Middle frontal gyrus (tissue), 1 donor: ENCODE results near the gene ITGB3.

Source experiments
- DNase-seq: peaks from one replicate; pipeline ENCODE4 v3.0.0-alpha.2; 2015; ENCODE audit warnings: low spot score; ENCODE audit errors: extremely low spot score

ITGB3 gene

DNA sequence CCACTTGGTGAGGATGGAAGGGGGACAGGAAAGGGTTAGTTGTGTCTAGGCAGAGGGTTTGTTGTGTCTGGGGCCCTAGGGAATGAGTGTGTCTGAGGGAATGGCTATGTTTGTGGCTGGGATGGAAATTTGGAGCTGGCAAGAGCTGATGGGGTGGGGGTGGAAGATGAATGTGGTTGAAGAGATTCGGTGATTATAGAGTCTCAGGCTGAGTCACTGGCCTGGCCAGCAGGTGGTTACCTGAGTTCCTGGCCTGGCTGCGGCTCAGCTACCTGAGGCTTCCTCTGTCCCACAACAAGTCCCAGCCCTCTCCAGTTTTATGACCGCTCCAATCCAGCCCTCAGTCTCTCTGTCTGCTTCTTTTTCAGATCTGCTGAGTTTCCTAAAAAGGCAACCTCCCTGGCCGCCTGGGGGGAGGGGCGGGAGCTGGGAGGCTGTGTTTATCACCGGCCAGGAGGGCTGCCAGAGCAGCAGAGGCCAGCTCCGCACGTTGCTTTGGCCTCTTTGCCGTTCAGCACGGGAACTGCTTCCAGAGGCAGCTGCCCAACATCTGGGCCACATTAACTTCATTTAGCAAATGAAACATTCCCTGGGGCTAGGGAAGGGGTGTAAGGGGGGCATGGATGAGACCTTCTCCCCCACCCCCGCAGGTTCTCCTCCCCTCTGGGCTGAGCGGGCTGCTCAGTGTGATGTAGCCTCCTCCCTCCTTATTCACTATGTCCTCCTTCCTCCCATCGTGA, 21.8 kb downstream of the ITGB3 start:
- no peak for DNase-seq

GRCh38 chr17:47276444-47276843, 22.8 kb downstream of the ITGB3 start:
- no peak for DNase-seq

DNA sequence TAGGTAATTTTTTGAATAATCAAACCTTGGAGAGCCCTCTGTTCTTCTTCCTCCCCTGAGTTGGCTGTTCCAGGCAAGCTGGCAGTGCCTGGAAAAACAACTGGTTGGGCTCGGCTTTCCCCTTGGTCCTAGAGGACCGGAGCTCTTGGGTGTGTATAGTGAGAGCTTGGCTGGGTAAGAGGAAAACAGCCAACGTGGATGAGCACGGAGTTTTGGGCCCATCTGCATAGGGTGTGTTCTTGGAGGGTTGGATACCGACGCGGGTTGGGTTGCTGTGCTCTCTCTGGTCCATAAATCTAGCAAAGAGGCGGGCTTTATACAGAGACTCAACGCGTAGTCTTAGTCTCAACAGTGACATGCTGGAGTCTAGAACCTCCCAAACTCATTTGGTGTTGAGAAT, 23.2 kb downstream of the ITGB3 start:
- DNase-seq: no peak

DNA sequence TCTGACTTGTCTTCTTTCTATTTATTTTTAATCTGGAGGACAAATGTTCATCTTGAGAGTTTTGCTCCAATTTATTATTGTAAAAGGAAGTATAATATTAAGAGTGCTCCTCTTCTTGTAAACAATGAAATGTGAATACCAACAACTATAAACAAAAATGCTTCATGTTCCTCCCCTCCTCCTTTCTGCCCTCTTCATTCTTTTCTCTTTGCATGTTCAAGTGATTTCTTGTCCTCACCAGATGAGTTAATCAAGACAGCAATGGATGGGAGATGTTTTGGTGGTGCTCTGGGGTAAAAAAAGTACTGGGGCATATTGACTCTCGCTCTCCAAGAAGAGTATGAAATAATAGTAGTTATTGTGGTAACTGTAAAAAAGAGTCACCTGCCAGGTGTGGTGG, 24.3 kb downstream of the ITGB3 start:
- DNase-seq: no peak

DNA sequence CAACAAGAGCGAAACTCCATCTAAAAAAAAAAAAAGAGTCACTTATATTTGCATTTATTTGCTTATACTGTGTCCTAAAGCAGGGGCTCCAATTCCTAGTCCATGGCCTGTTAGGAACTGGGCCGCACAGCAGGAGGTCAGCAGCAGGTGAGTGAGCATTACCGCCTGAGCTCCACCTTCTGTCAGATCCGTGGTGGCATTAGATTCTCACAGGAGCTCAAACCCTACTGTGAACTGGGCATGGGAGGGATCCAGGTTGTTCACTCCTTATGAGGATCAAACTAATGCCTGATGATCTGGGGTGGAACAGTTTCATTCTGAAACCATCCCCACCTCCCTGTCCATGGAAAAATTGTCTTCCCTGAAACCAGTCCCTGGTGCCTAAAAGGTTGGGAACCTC, 24.9 kb downstream of the ITGB3 start:
- no peak for DNase-seq

DNA sequence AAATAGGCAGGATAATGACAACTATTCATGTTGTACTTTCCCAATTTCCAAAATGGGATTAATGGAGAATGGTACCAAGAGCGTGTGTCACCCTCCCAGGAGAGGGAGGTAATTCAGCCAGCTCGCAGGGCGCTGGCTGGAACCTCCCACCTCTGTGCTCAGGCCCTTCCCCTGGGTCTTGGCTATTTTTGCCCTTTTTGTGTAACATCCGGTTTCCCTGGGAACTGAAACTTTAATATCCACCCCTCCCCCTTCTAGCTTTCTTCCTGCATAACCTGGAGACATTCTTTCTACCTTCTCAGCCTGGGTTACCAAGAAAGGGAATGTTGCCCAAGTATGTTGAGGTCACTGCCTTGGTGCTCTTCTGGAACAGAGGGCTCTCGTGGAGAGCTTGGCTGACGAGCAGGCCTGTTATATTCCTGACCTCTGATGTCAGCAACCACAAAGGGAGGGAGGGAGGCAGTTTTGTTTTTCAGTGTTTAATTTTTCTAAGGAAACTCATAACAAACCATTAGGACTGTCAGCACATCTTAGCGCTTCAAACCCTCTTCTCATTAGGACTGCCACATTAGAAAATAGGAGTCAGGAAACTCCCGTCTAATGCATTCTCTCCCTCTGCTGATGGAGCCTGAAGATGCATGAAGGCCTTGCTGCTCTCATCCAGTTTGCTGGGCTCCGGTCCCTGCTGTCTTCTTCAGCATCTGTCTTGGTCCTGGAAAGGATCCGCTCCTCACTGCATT, 25.6 kb downstream of the ITGB3 start:
- no peak for DNase-seq

- DNase-seq: no peak
These were observed 26.6 kb downstream of the ITGB3 start for GRCh38 chr17:47280072-47280811.

GRCh38 chr17:47281216-47281615, 27.6 kb downstream of the ITGB3 start:
- DNase-seq: no peak

DNA sequence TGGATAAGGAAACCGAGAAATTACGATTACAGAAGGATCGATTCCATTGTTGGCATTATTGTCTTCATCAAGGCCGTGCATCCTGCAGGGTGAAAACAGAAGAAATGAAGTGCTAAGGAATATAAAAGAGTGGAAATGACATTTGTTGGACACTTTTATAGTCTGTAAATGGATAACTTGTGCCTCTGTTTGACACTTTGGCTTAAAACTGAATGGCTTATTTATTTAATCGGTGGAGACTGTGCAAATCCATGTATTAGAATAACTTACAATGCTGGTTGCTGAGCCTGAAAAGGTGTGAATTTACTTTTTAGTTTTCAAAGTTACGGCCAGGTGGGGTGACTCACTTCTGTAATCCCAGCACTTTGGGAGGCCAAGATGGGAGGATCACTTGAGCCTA, 31.4 kb downstream of the ITGB3 start:
- no peak for DNase-seq

DNA sequence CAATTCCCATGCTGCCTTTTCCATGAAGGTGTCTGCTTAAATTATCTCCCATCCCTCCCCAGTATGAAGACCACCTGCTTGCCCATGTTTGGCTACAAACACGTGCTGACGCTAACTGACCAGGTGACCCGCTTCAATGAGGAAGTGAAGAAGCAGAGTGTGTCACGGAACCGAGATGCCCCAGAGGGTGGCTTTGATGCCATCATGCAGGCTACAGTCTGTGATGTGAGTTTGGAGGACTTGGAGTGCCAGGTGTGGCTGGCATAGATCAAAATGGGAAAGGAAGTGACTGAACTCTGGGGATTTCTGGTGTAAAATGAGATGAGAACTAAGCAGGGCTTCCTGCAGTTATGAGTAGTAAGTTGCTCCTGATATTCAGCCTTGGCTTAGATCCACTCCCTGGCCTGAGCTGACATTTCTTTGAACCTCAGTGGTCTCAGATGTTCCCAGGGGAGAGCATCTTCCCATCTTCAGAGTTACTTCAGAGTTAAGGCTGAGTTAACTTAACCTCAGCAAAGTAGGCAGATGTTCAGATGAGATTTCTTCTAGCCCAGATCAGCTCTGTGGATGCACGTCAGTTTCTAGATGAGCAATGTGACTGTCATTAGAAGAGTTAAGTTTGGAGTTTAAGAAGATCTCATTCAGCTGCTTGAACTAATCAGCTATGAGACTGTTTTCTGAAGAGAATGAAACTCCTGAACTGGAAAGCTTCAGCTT, 32.7 kb downstream of the ITGB3 start:
- no peak for DNase-seq

- no peak for DNase-seq
These were observed 33.4 kb downstream of the ITGB3 start for GRCh38 chr17:47287068-47287467.

GRCh38 chr17:47287639-47288038, 34.0 kb downstream of the ITGB3 start:
- DNase-seq: no peak

GRCh38 chr17:47288531-47289116, 35.0 kb downstream of the ITGB3 start:
- DNase-seq: no peak

DNA sequence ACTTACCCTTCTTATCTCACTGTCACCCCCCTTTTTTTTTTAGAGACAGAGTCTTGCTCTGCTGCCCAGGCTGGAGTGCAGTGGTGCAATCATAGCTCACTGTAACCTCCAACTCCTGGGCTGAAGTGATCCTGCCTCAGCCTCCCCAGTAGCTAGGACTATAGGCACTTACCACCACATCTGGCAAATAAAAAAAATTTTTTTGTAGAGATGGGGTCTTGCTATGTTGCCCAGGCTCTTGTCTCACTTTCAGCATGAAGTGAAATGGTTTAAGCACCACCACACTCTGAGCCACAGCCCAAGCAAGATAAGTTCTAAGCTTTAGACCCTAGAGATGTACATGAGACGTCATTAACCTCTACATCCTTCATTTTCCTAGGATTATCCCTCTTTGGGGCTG, 35.7 kb downstream of the ITGB3 start:
- DNase-seq: no peak

DNA sequence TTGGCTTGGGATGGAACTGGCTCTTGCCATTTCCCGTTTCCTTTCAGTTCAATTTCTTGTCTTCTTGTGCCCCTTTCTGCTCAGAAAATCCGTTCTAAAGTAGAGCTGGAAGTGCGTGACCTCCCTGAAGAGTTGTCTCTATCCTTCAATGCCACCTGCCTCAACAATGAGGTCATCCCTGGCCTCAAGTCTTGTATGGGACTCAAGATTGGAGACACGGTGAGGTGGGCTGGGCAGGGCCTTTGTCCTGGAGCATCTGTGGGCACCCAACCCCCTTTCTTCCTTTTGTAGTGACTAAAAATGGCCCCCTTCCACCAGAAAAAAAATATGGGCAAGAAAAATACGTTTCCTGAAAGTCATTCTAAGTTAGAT, 37.2 kb downstream of the ITGB3 start:
- DNase-seq: no peak

DNA sequence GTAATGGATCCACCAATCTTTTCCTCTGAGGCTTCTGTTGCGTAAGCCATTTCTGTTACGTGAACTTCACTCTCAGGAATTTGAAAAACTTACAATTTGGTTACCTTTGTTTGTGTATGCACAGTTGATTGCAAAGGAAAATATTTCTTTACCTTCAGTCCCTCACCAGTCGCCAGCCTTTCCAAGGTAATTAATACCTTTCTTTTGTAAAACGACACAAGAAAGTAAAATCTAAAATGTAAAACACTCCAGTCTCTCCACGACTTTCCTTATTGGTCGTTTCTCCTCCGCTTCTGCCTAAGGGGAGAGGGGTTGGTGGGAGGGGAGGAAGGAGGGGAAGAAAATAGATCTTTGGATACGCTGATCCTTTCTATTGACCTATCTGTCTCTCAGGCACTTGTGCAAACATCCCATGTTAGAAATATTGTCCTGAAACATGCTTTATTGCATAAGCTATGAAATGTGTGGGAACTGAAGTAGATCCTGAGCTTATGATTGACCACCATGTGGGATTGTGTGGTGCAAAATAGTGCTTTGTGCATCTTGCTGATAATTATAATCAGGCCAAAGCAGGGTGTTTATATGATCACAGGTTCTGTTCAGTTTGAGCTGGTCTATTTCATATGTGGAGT, 37.7 kb downstream of the ITGB3 start:
- no peak for DNase-seq

GRCh38 chr17:47292206-47292605, 38.6 kb downstream of the ITGB3 start:
- DNase-seq: no peak

- DNase-seq: no peak
These were observed 41.6 kb downstream of the ITGB3 start for GRCh38 chr17:47295037-47295873.

GRCh38 chr17:47295874-47296255, 42.2 kb downstream of the ITGB3 start:
- no peak for DNase-seq
